ENCODE data around the gene PIN1. TPM values are rescaled to one million over a fixed set of nuclear protein-coding genes. Genes with fewer than 3 reads are reported as not detected.
A peak's percentile ranks its signal among the peaks of the same experiment; 100 is the strongest.

PIN1 gene
- total and polyA plus RNA-seq, 2 of the 13 experiments (the other 11 are each of a cell fraction or from before 2014, with no cell fraction given): 31.9 to 72.0 TPM

DNA sequence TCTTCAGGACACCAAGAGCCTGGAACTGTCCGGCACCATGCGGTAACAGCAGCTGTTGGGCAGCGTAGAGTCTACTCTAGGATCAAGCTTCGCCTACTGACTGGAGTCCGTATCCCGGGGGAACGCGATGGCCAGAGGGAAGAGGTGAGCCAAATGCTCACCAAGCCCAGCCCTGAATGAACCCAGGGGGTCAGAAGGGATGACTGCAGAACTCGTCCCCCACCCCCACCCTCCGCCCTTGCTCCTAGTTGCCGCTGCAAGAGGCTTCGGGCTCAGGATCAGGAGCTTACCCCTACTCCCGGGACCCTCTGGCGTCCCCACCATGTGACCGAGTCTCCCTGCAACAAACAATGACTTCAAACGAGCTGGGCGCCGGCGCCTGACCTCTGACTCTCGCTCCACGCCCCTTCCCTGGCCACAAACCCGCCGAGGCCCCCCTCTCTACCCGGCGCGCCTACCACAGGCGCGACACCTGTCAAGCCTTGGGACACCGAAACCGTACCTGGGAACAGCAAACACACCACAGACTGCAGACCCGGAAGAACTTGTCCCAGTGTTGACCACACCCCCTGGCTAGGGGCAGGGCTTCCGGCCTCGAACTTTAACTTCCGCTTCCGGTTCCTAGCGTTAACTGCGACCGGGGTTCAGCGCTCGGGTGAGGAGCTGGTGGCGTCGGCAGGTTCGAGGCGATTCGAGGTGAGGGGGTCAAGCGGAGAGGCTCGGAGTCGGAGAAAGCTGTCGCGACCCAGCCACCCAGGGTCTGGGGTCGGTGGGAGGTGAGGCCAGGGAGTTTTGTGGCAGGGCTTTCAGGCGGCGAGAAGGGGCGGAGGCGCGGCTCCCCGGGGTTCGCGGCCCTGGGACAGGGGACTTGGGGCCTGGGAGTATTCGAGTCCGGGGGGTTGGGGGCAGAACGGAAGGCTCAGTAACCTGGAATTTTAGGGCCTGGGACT lies 7.6 kb upstream of the PIN1 start, which contains the start of gene UBL5 (continued):
- no peak for TF ChIP-seq SP1 (IDR thresholded peaks at IDR 0.05)
- TF ChIP-seq SP1 (CRISPR knock-in tag; IDR thresholded peaks at IDR 0.05): peak; percentile 86
- TF ChIP-seq, protein P1, sequence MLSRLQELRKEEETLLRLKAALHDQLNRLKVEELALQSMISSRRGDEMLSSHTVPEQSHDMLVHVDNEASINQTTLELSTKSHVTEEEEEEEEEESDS (CRISPR knock-in tag; IDR thresholded peaks at IDR 0.05; ENCODE audit: borderline replicate concordance): no peak
- no peak for TF ChIP-seq DNMT3B (CRISPR knock-in tag; conservative IDR thresholded peaks at IDR 0.05)
- peak; percentile 68; the same call in 1 of the 2 replicates for TF ChIP-seq MIXL1 (CRISPR knock-in tag; IDR thresholded peaks at IDR 0.05)
- TF ChIP-seq ZBTB21 (CRISPR knock-in tag; IDR thresholded peaks at IDR 0.05): peak; percentile 36; the same call in 1 of the 2 replicates
- TF ChIP-seq, protein P2, sequence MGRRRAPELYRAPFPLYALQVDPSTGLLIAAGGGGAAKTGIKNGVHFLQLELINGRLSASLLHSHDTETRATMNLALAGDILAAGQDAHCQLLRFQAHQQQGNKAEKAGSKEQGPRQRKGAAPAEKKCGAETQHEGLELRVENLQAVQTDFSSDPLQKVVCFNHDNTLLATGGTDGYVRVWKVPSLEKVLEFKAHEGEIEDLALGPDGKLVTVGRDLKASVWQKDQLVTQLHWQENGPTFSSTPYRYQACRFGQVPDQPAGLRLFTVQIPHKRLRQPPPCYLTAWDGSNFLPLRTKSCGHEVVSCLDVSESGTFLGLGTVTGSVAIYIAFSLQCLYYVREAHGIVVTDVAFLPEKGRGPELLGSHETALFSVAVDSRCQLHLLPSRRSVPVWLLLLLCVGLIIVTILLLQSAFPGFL (CRISPR knock-in tag; IDR thresholded peaks at IDR 0.05): no peak
- 0 out of 2 replicates have a peak, but pooled peaks have one; percentile 57 for TF ChIP-seq AHR (CRISPR knock-in tag; IDR thresholded peaks at IDR 0.05)
- 0 out of 2 replicates have a peak, but pooled peaks have one; percentile 26 for TF ChIP-seq MAZ (IDR thresholded peaks at IDR 0.05; ENCODE audit: borderline replicate concordance, low read depth, low read length)
- 0 out of 2 replicates have a peak, but pooled peaks have one; percentile 44 for TF ChIP-seq MAZ (CRISPR knock-in tag; IDR thresholded peaks at IDR 0.05; ENCODE audit: low read depth)
- TF ChIP-seq, protein P3, sequence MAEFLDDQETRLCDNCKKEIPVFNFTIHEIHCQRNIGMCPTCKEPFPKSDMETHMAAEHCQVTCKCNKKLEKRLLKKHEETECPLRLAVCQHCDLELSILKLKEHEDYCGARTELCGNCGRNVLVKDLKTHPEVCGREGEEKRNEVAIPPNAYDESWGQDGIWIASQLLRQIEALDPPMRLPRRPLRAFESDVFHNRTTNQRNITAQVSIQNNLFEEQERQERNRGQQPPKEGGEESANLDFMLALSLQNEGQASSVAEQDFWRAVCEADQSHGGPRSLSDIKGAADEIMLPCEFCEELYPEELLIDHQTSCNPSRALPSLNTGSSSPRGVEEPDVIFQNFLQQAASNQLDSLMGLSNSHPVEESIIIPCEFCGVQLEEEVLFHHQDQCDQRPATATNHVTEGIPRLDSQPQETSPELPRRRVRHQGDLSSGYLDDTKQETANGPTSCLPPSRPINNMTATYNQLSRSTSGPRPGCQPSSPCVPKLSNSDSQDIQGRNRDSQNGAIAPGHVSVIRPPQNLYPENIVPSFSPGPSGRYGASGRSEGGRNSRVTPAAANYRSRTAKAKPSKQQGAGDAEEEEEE (CRISPR knock-in tag; IDR thresholded peaks at IDR 0.05; ENCODE audit: borderline replicate concordance): no peak
- 0 out of 2 replicates have a peak, but pooled peaks have one; percentile 35 for TF ChIP-seq ZNF510 (CRISPR knock-in tag; IDR thresholded peaks at IDR 0.05; ENCODE audit: low read depth)
- TF ChIP-seq, protein P4, sequence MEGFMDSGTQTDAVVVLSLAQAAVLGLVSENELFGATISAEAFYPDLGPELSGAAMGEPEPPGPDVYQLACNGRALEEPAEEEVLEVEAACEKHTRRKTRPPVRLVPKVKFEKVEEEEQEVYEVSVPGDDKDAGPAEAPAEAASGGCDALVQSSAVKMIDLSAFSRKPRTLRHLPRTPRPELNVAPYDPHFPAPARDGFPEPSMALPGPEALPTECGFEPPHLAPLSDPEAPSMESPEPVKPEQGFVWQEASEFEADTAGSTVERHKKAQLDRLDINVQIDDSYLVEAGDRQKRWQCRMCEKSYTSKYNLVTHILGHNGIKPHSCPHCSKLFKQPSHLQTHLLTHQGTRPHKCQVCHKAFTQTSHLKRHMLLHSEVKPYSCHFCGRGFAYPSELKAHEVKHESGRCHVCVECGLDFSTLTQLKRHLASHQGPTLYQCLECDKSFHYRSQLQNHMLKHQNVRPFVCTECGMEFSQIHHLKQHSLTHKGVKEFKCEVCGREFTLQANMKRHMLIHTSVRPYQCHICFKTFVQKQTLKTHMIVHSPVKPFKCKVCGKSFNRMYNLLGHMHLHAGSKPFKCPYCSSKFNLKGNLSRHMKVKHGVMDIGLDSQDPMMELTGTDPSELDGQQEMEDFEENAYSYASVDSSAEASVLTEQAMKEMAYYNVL (CRISPR knock-in tag; IDR thresholded peaks at IDR 0.05; ENCODE audit: borderline replicate concordance): no peak
- TF ChIP-seq SATB2 (CRISPR knock-in tag; IDR thresholded peaks at IDR 0.05): no peak
- no peak for TF ChIP-seq JUND (CRISPR knock-in tag; IDR thresholded peaks at IDR 0.05)
- TF ChIP-seq, protein P5, sequence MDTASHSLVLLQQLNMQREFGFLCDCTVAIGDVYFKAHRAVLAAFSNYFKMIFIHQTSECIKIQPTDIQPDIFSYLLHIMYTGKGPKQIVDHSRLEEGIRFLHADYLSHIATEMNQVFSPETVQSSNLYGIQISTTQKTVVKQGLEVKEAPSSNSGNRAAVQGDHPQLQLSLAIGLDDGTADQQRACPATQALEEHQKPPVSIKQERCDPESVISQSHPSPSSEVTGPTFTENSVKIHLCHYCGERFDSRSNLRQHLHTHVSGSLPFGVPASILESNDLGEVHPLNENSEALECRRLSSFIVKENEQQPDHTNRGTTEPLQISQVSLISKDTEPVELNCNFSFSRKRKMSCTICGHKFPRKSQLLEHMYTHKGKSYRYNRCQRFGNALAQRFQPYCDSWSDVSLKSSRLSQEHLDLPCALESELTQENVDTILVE (CRISPR knock-in tag; IDR thresholded peaks at IDR 0.05): peak; percentile 77
- TF ChIP-seq, protein P6, sequence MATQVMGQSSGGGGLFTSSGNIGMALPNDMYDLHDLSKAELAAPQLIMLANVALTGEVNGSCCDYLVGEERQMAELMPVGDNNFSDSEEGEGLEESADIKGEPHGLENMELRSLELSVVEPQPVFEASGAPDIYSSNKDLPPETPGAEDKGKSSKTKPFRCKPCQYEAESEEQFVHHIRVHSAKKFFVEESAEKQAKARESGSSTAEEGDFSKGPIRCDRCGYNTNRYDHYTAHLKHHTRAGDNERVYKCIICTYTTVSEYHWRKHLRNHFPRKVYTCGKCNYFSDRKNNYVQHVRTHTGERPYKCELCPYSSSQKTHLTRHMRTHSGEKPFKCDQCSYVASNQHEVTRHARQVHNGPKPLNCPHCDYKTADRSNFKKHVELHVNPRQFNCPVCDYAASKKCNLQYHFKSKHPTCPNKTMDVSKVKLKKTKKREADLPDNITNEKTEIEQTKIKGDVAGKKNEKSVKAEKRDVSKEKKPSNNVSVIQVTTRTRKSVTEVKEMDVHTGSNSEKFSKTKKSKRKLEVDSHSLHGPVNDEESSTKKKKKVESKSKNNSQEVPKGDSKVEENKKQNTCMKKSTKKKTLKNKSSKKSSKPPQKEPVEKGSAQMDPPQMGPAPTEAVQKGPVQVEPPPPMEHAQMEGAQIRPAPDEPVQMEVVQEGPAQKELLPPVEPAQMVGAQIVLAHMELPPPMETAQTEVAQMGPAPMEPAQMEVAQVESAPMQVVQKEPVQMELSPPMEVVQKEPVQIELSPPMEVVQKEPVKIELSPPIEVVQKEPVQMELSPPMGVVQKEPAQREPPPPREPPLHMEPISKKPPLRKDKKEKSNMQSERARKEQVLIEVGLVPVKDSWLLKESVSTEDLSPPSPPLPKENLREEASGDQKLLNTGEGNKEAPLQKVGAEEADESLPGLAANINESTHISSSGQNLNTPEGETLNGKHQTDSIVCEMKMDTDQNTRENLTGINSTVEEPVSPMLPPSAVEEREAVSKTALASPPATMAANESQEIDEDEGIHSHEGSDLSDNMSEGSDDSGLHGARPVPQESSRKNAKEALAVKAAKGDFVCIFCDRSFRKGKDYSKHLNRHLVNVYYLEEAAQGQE (IDR thresholded peaks at IDR 0.05; ENCODE audit: borderline replicate concordance in 1 of 2, low read depth in 1 of 2, low read length in 2 of 2): no peak
- TF ChIP-seq NAIF1 (CRISPR knock-in tag; IDR thresholded peaks at IDR 0.05; ENCODE audit: borderline replicate concordance): no peak
- TF ChIP-seq TEAD3 (CRISPR knock-in tag; optimal IDR thresholded peaks at IDR 0.05; ENCODE audit: borderline replicate concordance): peak; percentile 45
